Stimulated activated CD8-positive, alpha-beta memory T cell treated with anti-CD3 and anti-CD28 coated beads, Interleukin-4, amount 100 ng/mL, for 48 hours (primary cell): Measurements from ENCODE around the gene VAMP5.
A peak's percentile ranks its signal among the peaks of the same experiment; 100 is the strongest.
"Not testable (repeated sequence)": the region's sequence is repeated elsewhere in the genome, so short reads cannot be mapped to it uniquely, and the experiment has no call there.

Experiments used
- DNase-seq: peaks from one replicate; pipeline ENCODE4 v3.0.0-alpha.2; 2020

The VAMP5 gene

DNA sequence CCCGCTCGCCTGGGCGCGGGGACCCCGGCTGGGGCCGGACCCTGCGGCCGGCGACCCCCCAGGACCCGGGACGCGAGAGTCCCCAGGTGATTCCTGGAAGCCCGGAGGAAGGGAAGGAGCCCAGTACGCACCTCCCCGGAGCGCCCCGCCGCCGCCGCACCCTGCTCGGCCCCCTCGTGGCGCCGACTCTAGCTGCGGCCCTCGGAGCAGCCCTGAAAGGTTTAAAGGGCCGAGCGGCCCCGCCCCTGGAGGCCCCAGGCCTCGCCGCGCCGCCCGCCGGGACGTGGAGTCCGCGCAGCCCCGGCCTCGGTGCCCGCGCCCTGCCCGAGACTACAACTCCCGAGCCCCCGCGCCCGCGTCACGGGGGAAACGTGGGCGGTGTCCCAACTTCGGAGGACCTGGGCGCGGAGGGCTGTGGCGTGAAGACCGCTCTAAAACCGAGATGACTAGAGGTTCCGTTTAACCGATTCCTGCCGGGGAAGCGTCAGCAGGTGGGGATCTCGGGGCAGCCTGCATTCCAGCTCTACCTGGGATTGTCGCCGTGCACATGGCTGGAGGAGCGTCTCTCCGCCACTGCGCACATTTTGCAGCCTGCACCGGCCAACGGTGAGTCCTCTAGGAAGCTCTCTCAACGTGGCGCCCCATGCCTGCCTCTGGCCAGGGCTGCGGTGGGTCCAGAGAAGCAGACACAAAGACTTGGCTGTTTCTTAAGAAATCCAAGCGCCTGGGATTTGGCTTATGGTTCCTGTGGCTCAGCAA, 18.4 kb downstream of the VAMP5 start, which contains the start of gene TMEM150A:
TSS of gene TMEM150A (minus strand) at position 223 of the 759 bp plus-strand sequence. CDS start 750 bp downstream, outside the sequence.
- peak; percentile 92 for DNase-seq

DNA sequence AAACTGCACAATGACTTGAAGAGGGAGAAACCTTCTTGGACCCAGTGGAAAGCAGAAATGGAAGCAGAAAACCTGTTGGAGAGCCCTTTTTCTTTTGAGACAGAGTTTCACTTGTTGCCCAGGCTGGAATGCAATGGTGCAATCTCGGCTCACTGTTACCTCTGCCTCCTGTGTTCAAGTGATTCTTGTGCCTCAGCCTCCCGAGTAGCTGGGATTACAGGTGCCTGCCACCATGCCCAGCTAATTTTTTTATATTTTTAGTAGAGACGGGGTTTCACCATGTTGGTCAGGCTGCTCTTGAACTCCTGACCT, 19.9 kb downstream of the VAMP5 start:
- not testable (repeated sequence) for DNase-seq

DNA sequence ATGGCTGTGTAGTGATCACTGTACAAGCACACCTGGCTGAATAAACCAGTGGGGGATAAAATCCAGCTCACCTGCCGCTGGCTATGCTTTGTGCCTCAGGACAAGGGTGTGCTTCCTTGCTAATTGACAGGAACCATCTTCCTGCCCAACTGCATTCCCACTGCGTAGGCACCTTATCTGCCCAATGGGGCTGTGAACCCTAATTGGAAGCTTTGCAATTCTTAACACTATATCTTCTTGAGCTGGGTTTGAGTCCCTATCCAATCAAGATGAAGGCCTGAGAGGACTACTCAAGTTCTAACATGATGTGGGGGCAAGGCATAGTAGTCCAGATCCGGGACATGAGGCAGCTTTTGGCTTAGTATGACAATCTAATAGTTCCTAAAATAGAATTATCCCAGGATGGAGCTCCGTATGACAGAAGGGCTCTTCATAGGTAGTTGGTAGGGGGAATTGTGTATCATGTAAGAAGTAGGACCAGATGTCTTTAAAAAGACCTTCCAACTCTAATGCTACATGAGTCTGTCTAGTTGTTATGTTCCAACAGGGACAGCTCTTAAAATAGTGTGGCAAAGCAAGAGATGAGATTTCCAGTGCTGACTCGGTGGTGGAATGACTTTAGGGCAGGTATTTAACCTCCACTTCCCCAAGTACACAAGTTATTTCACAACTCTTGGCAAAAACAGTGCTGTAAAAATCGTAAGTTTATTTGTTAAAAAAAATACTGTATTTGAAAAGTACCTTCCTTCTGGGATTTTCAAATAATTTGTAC, 20.5 kb downstream of the VAMP5 start:
- DNase-seq: no peak

DNA sequence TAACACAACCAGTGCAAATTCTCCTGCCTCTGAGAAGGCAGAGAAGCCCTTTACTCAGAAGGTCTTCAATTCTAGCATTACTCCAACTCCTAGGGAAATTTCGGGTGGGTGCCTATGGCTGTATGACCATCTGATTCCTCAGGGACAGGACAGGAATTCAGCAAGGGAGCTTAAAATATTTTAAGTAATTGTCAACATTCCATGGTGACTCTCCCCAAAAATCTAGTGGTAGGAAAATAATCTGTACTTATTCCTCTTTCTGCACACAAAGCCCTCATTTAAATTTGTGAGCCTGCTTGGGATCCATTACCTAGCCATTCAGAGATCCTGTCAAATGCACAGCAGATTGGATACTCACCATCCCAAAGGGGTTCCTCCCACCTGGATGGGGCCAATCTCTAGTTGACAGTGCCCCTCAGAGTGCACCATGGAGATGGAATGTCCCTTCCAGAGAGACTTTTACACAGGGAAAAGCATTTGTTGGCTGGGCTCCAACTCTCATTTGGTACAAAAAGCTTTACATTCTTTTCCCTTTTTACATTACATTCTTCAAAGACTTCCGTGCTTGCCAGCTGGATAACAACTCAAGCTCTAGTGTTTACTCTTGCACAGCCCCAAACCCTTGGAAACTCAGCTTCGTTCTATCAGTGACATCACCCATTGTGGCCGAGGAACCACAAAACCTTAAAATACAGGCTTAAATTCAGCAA, 21.3 kb downstream of the VAMP5 start:
- no peak for DNase-seq

DNA sequence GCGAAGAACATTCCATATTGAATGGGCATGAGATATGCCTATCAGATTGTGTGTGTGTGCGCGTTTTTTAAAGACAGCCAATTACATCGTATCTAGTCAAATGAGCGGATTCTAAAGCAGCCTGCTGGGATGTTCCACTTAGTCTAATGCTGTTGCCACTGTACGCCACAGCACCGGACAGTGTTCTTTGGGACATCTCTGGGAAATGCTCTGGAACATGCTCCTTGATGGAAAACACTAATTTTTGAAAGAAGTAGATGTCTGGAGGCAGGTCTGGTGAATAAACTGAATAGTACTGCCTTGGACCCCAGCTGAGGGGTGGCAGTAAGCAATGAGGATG, 21.9 kb downstream of the VAMP5 start:
- DNase-seq: no peak

DNA sequence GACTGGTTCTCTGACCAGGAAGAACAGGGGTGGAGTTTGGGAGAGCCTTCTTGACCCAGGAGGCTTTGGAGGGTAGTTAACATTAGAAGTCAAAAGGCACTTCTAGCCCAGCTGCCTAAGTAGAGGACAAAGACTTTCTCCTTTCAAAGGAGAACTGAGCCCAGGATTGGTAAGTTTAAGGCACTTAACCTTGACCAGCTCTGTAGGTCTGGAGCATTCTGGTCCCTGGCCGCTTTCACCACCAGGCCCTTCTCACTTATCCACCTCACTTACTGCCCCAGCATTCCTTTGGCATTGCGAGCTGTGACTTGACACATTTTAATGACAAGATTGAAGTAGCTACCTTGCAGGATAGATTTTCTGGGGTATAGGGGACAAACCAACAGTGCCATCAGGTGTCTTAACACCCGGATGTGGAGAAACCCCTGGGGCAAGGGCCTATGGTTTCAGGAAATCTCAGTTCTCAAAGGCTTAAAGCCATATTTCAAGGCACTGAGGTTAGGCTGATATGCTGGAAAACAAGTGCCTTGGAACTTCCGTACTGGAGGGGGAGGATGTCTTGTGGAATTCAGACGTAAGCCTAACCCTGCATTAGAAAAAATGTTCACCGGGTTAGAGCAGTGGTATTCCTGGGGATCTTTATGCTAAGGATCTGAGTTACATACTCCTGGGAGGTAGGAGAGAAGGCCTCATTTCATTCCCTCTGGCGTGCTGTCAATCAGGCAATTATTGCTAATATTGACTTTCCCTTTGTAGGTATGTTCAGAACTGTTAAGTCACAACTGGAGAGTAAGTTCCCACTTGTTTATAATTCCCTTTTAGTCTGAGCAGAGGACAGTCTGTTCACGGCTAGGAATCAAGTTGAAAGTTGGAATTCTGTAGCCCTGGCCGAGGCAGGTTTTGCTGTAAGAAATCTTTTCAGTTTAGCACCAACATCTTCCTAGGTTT, 23.3 kb downstream of the VAMP5 start:
- DNase-seq: no peak

DNA sequence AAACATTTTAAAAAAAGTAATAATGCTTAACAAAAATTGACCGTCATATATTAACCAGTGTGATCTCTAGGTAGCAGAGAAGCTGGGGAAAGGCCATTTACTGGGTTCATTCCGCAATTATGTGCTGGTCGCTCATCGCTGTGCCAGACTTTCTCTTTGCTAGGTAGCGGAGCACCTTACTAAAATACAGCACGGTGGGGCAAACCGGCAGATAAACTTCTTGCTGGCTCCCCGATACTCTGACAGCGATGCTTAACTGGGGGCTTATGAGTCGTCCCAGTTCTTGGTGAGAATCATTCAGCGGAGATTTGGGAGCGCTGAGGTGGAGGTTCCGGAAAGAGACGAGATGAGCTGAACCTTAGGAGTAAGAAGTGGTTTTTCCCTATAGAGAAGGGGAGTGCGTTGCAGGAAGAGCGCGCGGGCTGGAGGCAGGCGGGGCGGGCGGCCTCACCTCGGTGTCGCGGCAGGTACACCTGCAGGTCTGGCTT, 27.0 kb downstream of the VAMP5 start:
- DNase-seq: peak; percentile 35

DNA sequence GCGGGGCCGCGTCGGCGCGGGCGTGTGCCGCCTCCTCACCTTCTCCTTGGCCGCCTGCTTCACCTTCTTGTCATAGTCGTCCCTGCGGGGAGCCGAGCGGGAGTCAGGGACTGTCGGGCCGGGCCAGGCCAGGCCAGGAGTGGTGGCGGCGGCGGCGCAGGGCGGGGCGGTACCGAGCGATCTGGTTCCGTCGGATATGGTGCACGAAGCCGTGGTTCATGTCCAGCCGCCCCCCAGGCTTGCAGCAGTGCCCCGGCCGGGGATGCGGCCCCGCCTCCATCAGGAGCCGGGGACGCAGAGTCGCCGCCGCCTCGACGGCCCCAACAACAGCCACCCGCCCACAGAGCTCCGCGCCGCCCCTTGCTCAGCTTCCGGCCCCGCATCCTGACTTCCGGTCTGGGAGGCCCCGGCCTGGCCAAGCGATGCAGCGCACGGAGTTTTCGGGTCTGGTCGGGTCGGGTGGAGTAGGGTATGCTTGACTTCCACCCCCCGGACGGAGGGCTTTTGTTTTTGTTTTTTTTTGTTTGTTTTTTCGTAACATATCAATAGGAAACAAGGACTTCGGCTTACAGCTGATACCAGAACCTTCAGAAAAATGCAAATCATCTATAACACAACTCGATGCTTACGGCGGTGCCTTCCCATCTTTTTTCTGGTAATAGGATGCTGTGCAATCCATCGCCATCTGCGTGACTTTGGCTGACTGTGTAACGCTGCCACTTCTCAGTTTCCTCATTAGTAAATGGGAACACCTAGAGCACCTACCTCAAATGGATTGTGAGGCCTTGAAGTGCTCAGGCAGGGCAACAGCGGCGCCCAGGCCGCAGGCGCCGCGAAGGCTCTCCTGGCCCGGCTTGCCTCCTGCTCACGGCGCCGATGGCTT, 27.7 kb downstream of the VAMP5 start, which contains the start of gene C2orf68:
TSS of gene C2orf68 (minus strand) at position 362 of the 883 bp plus-strand sequence. CDS start at position 280, 82 bp downstream.
- peak; percentile 94 for DNase-seq

DNA sequence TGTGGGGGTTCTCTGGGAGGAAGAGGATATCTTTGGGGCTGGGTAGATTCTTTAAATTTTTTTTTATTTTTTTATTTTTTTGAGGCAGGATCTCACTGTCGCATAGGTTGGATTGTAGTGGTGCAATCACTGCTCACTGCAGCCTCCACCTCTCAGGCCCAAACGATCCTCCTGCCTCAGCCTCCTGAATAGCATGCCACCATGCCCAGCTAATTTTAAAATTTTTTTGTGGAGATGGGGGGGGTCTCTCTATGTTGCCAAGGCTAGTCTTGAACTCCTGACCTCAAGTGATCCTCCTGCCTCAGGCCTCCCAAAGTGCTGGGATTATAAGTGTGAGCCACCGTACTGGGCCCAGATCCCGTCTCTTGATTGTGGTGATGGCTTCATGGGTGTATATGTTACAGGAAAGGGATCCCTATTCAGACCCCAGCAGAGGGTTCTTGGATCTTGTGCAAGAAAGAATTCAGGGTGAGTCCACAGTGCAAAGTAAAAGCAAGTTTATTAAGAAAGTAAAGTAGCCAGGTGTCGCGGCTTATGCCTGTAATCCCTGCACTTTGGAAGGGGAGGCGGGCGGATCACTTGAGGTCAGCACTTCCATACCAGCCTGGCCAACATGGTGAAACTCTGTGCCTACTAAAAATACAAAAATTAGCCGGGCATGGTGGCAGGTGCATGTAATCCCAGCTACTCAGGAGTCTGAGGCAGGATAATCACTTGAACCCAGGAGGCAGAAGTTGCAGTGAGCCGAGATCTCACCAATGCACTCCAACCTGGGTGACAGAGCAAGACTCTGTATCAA, 29.7 kb downstream of the VAMP5 start:
- DNase-seq: no peak

DNA sequence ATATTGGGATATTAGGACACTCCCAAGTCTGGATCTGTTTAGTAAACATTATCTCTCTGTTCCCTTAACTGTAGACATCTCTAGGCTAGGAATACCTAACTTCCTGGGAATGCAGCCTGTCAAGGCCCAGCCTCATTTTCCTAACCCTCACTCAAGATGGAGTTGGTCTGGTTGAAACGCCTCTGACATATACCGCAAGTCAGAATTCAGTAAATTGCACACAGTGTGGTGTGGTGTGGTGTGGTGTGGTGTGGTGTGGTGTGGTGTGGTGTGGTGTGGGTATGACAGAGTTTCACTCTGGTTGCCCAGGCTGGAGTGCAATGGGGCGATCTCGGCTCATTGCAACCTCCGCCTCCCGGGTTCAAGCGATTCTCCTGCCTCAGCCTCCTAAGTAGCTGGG, 30.5 kb downstream of the VAMP5 start:
- DNase-seq: not testable (repeated sequence)

DNA sequence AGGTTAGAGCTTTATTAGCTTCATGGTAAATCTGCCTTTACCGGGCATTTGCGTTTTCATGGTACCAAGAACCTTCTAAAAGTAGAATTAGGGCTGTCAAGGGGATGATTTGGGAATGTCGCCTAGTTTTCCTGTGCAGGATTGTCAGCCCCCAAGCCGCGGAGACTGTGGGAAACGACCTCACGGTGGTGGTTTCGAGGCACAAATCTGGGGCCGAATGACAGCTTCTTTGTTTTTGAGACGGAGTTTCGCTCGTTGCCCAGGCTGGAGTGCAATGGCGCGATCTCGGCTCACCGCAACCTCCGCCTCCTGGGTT, 31.1 kb downstream of the VAMP5 start:
- DNase-seq: no peak

DNA sequence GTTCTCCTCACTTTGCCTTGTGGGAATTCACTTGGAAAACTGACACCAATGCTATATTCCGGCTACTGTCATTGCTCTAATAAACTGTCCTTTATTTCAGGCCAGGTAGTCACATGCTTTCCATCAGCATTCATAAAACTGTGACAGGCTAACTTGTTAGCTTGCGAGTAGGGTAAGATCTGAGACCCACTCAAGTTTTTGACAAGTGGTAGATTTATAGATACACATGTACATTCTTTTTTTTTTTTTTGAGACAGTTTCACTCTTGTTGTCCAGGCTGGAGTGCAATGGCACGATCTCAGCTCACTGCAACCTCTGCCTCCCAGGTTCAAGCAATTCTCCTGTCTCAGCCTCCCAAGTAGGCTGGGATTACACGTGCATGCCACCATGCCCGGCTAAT, 33.5 kb downstream of the VAMP5 start:
- DNase-seq: not testable (repeated sequence)

DNA sequence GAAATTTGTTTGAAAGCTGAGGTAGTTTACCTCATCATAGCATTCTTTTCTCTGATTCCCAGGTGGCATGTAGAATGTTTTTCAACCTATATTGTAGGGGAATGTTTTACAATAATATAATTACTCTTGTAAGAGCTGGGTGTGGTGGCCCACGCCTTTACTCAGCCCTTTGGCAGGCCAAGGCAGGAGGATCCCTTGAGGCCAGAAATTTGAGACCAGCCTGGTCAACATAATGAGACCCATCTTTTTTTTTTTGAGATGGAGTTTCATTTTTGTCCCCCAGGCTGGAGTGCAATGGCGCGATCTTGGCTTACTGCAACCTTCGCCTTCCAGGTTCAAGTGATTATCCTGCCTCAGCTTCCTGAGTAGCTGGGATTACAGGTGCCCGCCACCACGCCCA, 35.4 kb downstream of the VAMP5 start:
- DNase-seq: no peak

DNA sequence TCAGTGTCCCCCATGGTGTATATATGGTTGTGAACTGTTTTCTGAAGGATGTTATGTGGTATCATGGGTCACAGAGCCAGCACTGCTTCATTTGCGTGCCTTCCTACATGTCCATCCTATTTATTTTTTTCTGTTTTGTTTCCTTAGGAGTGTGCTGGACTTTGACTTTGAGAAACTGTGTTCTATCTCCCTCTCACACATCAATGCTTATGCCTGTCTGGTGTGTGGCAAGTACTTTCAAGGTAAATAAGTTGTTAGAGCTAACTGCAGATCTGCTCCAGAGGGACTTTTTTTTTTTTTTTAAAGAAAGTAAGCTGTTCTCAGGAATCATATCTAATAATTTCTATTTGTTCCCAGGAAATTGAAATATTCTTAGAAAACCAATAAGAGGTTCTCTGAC, 37.1 kb downstream of the VAMP5 start:
- no peak for DNase-seq

DNA sequence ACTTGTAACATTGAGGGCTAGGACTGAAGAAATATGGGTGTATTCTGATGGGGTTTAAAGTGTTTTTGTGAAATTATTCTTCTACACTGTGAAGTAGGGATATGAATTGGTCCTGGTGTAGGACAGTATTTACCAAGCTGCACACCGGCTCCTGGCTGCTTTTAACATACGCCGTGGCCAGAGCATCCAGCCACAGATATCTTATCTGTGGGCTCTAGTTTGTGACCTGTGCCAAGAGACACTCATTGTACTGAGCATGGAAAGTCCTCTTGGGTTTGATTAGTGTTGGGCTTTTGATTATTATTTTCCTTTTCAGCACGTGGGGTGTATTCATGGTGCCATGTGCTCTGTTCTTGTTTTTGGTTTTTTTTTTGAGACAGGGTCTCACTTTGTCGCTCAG, 39.8 kb downstream of the VAMP5 start:
- DNase-seq: no peak

DNA sequence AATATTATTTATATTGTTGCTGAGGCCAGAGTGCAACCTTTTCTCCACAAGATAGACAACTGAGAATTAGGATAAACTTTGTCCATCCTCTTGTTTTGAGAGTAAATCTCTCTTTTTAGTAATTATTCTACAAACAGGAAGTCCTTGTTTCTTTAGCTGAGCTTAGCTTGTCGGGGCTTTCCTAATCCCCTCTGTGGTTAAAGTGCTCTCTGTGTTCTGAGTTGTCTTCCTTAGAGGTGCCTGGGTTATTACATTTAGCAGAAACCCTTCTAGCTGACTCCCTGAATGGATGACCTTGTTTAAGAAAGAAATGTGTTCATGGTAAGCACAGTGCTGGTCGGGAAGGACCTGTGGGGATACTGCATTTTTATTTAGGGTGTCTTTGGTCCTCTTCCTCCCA, 44.4 kb downstream of the VAMP5 start:
- DNase-seq: no peak

DNA sequence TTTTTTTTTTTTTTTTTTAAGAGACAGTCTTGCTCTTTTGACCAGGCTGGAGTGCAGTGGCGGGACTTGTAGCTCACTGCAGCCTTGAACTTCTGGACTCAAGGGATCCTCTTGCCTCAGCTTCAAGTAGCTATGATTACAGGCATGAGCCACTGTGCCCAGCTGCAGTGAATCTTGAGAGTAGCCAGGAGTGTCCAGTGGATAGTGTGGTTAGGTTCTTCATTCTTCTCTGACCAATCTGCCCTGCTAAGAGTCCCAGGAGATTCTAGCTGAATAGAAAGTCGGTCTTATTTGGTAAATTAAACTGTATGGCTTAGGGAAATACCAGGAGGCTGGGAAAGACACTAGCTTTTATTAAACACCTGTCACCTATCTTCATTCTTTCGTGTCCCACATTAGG, 47.1 kb downstream of the VAMP5 start:
- no peak for DNase-seq

DNA sequence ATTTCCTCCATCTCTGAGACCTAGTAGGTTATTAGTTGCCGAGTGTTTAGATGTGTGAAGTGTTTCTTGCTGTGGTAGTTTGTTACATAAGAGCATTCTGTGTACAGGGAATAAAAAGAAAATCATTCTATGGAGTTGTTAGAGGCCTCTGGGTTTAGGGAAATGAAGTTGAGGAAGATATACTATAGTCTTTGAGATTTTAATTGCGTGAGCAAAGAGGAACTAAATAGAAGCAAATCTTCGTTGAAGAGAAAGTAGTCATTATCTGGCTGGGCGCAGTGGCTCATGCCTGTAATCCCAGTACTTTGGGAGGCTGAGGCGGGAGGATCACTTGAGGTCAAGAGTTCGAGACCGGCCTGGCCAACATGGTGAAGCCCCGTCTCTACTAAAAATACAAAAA, 50.8 kb downstream of the VAMP5 start:
- DNase-seq: no peak

DNA sequence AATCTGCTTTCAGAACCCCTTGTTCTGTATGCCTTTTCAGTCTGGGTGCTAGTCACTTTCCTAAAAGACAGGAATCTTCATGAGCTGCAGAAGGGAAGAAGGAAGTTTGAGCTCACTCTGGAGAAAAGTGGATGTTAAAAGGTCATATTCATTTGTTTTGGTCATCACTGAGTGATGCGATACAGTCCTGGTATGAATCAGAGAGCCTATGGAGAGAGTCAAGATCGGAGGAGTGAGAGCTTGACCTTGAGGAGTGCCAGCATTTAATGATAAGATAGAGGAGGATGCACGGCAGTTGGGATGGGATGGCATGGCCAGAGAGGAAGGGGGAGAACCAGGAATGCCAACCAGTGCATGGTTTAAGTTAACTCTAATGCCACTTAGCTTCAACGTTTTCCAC, 51.4 kb downstream of the VAMP5 start:
- DNase-seq: no peak

DNA sequence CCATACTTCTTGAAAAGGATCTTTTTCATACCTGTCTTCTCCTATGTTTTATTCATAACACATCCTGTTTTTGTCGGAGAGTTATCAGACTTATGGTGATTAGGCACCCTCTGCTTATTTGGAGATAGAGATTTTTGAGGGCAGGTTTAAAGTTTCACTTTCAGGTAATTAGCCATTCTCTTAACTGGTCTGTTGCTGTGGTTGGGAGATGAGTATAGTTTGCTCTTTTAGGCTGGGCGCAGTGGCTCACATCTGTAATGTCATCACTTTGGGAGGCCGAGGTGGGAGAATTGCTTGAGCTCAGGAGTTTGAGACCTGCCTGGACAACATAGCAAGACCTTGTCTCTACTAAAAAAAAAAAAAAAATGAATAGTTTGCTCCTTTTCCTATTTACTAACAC, 58.5 kb downstream of the VAMP5 start:
- peak; percentile 34 for DNase-seq
